Measurements from ENCODE around the gene SLITRK1. TPM values are rescaled to one million over a fixed set of nuclear protein-coding genes. Genes with fewer than 3 reads are reported as not detected.
A peak's percentile ranks its signal among the peaks of the same experiment; 100 is the strongest.

SLITRK1 gene
- polyA plus RNA-seq: not detected

GRCh38 chr13:83881917-83882605 lies at the start of gene SLITRK1:
SLITRK1 (minus strand) TSS chr13:83882474; CDS start chr13:83881507, 967 bp downstream.
- Mint-ChIP-seq H3K27ac (no peak within 1 kb of the TSS), H3K4me1 (peaks cover 0 to 12% of the 10 kb centered on the region in 2 donors), H3K4me3 (peak within 1 kb of the TSS in 2 of 5 donors; percentile 14 to 15), H3K27me3 (ENCODE audit: low read depth in 3 of 3) (peaks cover 5 to 34% (median 10%) of the 10 kb centered on the region in 3 donors), H3K9me3 (peaks cover 6 to 49% (median 12%) of the 10 kb centered on the region in 6 donors), H3K36me3 (peaks cover 0 to 8% (median 3%) of the 10 kb centered on the region in 3 donors)
- peak; percentile 8 to 27 (median 14) for DNase-seq

- Mint-ChIP-seq H3K27ac (no peak overlapping the region), H3K36me3 (no peaks in the 10 kb centered on the region), H3K27me3 (ENCODE audit: low read depth in 3 of 3) (no peaks in the 10 kb centered on the region), H3K4me3 (no peak overlapping the region), H3K9me3 (peaks cover 0 to 6% (median 1%) of the 10 kb centered on the region in 6 donors), H3K4me1 (no peaks in the 10 kb centered on the region)
- no peak for DNase-seq
Observed at GRCh38 chr13:83929157-83929556, 46.9 kb upstream of the SLITRK1 start.

GRCh38 chr13:83919775-83920174 lies 37.5 kb upstream of the SLITRK1 start:
- no peak overlapping the region for H3K4me3 Mint-ChIP-seq
- no peaks in the 10 kb centered on the region for H3K36me3 Mint-ChIP-seq
- no peak for DNase-seq
- peaks cover 0 to 4% (median 1%) of the 10 kb centered on the region in 3 donors for H3K27me3 Mint-ChIP-seq (ENCODE audit: low read depth in 3 of 3)
- no peaks in the 10 kb centered on the region for H3K4me1 Mint-ChIP-seq
- H3K9me3 Mint-ChIP-seq: peaks cover 0 to 5% (median 1%) of the 10 kb centered on the region in 6 donors
- H3K27ac Mint-ChIP-seq: no peak overlapping the region

GRCh38 chr13:83914368-83914767 lies 32.1 kb upstream of the SLITRK1 start:
- peaks cover 0 to 9% (median 4%) of the 10 kb centered on the region in 6 donors for H3K9me3 Mint-ChIP-seq
- no peak for DNase-seq
- no peak overlapping the region for H3K4me3 Mint-ChIP-seq
- no peaks in the 10 kb centered on the region for H3K4me1 Mint-ChIP-seq
- peaks cover 0 to 2% (median 2%) of the 10 kb centered on the region in 3 donors for H3K27me3 Mint-ChIP-seq (ENCODE audit: low read depth in 3 of 3)
- H3K27ac Mint-ChIP-seq: no peak overlapping the region
- no peaks in the 10 kb centered on the region for H3K36me3 Mint-ChIP-seq

- no peak overlapping the region for H3K4me3 Mint-ChIP-seq
- peaks cover 0 to 2% (median 2%) of the 10 kb centered on the region in 3 donors for H3K27me3 Mint-ChIP-seq (ENCODE audit: low read depth in 3 of 3)
- no peaks in the 10 kb centered on the region for H3K36me3 Mint-ChIP-seq
- no peak overlapping the region for H3K27ac Mint-ChIP-seq
- no peaks in the 10 kb centered on the region for H3K4me1 Mint-ChIP-seq
- DNase-seq: no peak
- peaks cover 0 to 21% (median 4%) of the 10 kb centered on the region in 6 donors for H3K9me3 Mint-ChIP-seq
Observed at GRCh38 chr13:83907196-83907989, 25.1 kb upstream of the SLITRK1 start.

GRCh38 chr13:83906240-83906820 lies 24.1 kb upstream of the SLITRK1 start:
- H3K27ac Mint-ChIP-seq: no peak overlapping the region

GRCh38 chr13:83905641-83906040 lies 23.4 kb upstream of the SLITRK1 start:
- Mint-ChIP-seq H3K27me3 (ENCODE audit: low read depth in 3 of 3) (peaks cover 0 to 2% (median 0%) of the 10 kb centered on the region in 3 donors), H3K27ac (no peak overlapping the region), H3K36me3 (no peaks in the 10 kb centered on the region), H3K4me3 (no peak overlapping the region), H3K9me3 (peaks cover 0 to 18% (median 6%) of the 10 kb centered on the region in 6 donors), H3K4me1 (no peaks in the 10 kb centered on the region)
- DNase-seq: no peak

More at GRCh38 chr13:83906240-83906820, 24.1 kb upstream of the SLITRK1 start:
- Mint-ChIP-seq H3K4me1 (no peaks in the 10 kb centered on the region), H3K4me3 (no peak overlapping the region), H3K9me3 (peaks cover 0 to 21% (median 6%) of the 10 kb centered on the region in 6 donors), H3K27me3 (ENCODE audit: low read depth in 3 of 3) (peaks cover 0 to 2% (median 0%) of the 10 kb centered on the region in 3 donors), H3K36me3 (no peaks in the 10 kb centered on the region)
- DNase-seq: no peak

GRCh38 chr13:83895994-83896580 lies 13.8 kb upstream of the SLITRK1 start:
- Mint-ChIP-seq H3K36me3 (no peaks in the 10 kb centered on the region), H3K27ac (no peak overlapping the region), H3K27me3 (ENCODE audit: low read depth in 3 of 3) (no peaks in the 10 kb centered on the region), H3K9me3 (peaks cover 0 to 5% (median 0%) of the 10 kb centered on the region in 6 donors), H3K4me1 (no peaks in the 10 kb centered on the region), H3K4me3 (no peak overlapping the region)
- DNase-seq: no peak

- H3K4me3 Mint-ChIP-seq: no peak overlapping the region
- DNase-seq: no peak
- no peak overlapping the region for H3K27ac Mint-ChIP-seq
- peaks cover 0 to 7% (median 0%) of the 10 kb centered on the region in 6 donors for H3K9me3 Mint-ChIP-seq
- H3K36me3 Mint-ChIP-seq: no peaks in the 10 kb centered on the region
- no peaks in the 10 kb centered on the region for H3K4me1 Mint-ChIP-seq
- peaks cover 0 to 2% (median 0%) of the 10 kb centered on the region in 3 donors for H3K27me3 Mint-ChIP-seq (ENCODE audit: low read depth in 3 of 3)
Observed at GRCh38 chr13:83890358-83890757, 8.1 kb upstream of the SLITRK1 start.

- DNase-seq: no peak
- peaks cover 6 to 37% (median 9%) of the 10 kb centered on the region in 6 donors for H3K9me3 Mint-ChIP-seq
- peaks cover 5 to 34% (median 10%) of the 10 kb centered on the region in 3 donors for H3K27me3 Mint-ChIP-seq (ENCODE audit: low read depth in 3 of 3)
- peaks cover 0 to 7% (median 2%) of the 10 kb centered on the region in 3 donors for H3K36me3 Mint-ChIP-seq
- H3K4me1 Mint-ChIP-seq: peaks cover 0 to 12% of the 10 kb centered on the region in 2 donors
- H3K4me3 Mint-ChIP-seq: no peak overlapping the region
- no peak overlapping the region for H3K27ac Mint-ChIP-seq
Observed at GRCh38 chr13:83884141-83884540, 1.9 kb upstream of the SLITRK1 start.

- Mint-ChIP-seq H3K27me3 (ENCODE audit: low read depth in 3 of 3) (peaks cover 5 to 34% (median 10%) of the 10 kb centered on the region in 3 donors), H3K9me3 (peaks cover 6 to 48% (median 15%) of the 10 kb centered on the region in 6 donors), H3K4me1 (peaks cover 0 to 12% of the 10 kb centered on the region in 2 donors), H3K4me3 (no peak overlapping the region), H3K27ac (no peak overlapping the region), H3K36me3 (peaks cover 0 to 8% (median 3%) of the 10 kb centered on the region in 3 donors)
- no peak for DNase-seq
Observed at GRCh38 chr13:83883061-83883523, 818 bp upstream of the SLITRK1 start.

GRCh38 chr13:83882606-83882959 lies 309 bp upstream of the SLITRK1 start:
- Mint-ChIP-seq H3K36me3 (peaks cover 0 to 8% (median 3%) of the 10 kb centered on the region in 3 donors), H3K9me3 (peaks cover 6 to 49% (median 14%) of the 10 kb centered on the region in 6 donors), H3K27me3 (ENCODE audit: low read depth in 3 of 3) (peaks cover 5 to 34% (median 10%) of the 10 kb centered on the region in 3 donors), H3K27ac (no peak overlapping the region), H3K4me1 (peaks cover 0 to 12% of the 10 kb centered on the region in 2 donors), H3K4me3 (peak overlapping the region in 1 of 5 donors; percentile 14)
- no peak for DNase-seq

- no peak for DNase-seq
- peak overlapping the region in 1 of 5 donors; percentile 1 for H3K4me3 Mint-ChIP-seq
- peaks cover 0 to 8% (median 3%) of the 10 kb centered on the region in 3 donors for H3K36me3 Mint-ChIP-seq
- H3K27ac Mint-ChIP-seq: no peak overlapping the region
- H3K27me3 Mint-ChIP-seq (ENCODE audit: low read depth in 3 of 3): peaks cover 5 to 36% (median 10%) of the 10 kb centered on the region in 3 donors
- H3K9me3 Mint-ChIP-seq: peaks cover 6 to 49% (median 12%) of the 10 kb centered on the region in 6 donors
- peaks cover 0 to 12% of the 10 kb centered on the region in 2 donors for H3K4me1 Mint-ChIP-seq
Observed at GRCh38 chr13:83881140-83881684, 1.1 kb downstream of the SLITRK1 start.

All from immature natural killer cell (primary cell).